ENCODE measurements around the gene TBX4. TPM values are rescaled to one million over a fixed set of nuclear protein-coding genes. Genes with fewer than 3 reads are reported as not detected.
A peak's percentile ranks its signal among the peaks of the same experiment; 100 is the strongest.

Gene TBX4
- total RNA-seq, 4 donors from 2014 or later = not detected

DNA sequence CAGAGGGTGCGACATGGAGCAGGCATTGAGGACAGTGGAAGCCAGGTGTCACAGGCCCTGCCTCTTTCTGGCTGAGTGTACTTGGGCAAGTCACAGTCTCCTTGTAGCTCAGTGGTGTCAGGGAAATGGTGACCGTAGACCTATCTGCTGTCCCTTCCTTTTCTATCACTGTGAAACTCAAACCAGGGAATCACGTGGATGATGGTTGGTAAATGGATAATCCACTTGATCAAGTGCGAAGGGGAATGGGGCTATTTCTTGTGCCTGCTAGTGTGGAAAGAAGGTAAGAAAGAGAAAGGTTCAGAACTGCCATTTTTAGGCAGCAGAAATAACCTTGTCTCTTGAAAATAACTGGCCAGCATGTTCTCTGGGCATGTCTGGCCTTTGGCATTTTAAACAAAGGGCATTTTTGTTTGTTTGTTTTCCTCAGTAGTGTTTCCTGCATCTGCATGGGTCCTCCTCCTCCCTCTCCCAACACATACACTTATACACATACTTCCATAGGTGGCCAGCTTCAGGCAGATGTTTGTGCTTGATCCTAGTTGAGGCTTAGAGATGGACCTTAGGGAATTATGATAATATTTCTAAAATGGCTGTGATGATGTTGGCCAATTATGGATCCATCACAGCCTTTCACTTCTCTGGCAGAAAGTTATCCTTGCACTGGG lies 7.1 kb downstream of the TBX4 start:
- H3K27ac ChIP-seq (replicated peaks in 1 of 4) = no peak overlapping the region
- H3K36me3 ChIP-seq = no peaks in the 10 kb centered on the region
- peaks cover 0 to 3% (median 0%) of the 10 kb centered on the region in 4 donors for H3K9me3 ChIP-seq
- WGBS = 85% methylated on average over 4 of the region's 4 CpGs
- TF ChIP-seq, protein P1, sequence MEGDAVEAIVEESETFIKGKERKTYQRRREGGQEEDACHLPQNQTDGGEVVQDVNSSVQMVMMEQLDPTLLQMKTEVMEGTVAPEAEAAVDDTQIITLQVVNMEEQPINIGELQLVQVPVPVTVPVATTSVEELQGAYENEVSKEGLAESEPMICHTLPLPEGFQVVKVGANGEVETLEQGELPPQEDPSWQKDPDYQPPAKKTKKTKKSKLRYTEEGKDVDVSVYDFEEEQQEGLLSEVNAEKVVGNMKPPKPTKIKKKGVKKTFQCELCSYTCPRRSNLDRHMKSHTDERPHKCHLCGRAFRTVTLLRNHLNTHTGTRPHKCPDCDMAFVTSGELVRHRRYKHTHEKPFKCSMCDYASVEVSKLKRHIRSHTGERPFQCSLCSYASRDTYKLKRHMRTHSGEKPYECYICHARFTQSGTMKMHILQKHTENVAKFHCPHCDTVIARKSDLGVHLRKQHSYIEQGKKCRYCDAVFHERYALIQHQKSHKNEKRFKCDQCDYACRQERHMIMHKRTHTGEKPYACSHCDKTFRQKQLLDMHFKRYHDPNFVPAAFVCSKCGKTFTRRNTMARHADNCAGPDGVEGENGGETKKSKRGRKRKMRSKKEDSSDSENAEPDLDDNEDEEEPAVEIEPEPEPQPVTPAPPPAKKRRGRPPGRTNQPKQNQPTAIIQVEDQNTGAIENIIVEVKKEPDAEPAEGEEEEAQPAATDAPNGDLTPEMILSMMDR (IDR thresholded peaks at IDR 0.05) = no peak
- TF ChIP-seq POLR2AphosphoS5 (IDR thresholded peaks at IDR 0.05) (no peak), EP300 (IDR thresholded peaks at IDR 0.05) (no peak), POLR2A (IDR thresholded peaks at IDR 0.05; ENCODE audit: low read depth) (no peak)
- intact Hi-C loops (cut with DNase I) = no loop called here
- no peak overlapping the region for H3K4me3 ChIP-seq
- H3K4me1 ChIP-seq = peaks cover 12 to 37% (median 28%) of the 10 kb centered on the region in 4 donors
- DNase-seq (ENCODE audit: extremely low spot score) = no peak
- H3K27me3 ChIP-seq = peaks cover 0 to 98% (median 49%) of the 10 kb centered on the region in 4 donors

DNA sequence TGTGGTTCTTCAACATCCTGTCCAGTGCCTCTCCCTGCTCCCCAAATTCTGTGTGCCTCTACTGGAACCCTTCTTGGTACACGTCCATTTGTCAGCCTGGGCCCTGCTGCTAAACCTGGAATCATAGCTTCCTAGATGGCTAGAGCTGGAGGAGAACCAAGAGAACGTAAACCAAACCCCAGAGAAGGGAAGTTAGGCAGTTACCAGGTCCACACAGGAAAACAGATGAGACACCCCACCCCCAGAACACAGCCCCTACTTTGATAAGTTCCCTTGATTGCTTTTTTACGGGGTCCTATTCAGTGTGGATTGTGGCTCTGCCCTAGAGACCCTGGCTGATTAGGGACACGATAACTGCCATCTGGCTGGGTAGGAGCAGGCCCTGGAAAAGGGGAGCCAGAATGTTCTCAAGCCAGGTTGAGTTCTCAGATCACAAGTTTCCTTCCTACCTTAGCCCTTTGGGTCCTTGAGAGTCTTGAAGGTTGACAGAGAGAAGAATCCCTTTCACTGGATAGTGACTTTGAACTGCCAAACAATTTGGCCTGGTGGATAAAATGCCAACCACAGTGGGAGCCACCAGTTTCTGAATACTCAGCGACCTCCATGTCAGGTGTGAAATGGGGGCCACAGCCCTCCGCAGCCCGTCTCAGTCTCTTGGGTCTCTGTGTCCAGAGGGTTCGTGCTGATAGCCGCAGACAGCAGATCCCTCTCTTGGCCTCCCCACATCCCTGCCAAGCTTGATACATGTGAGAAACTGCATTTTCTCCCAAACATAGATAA lies 7.9 kb downstream of the TBX4 start:
- WGBS = 82% methylated on average over 9 of the region's 9 CpGs
- Histone ChIP-seq H3K27me3 (peaks cover 0 to 98% (median 40%) of the 10 kb centered on the region in 4 donors), H3K4me1 (peaks cover 7 to 31% (median 22%) of the 10 kb centered on the region in 4 donors), H3K36me3 (no peaks in the 10 kb centered on the region), H3K9me3 (no peaks in the 10 kb centered on the region), H3K4me3 (no peak overlapping the region), H3K27ac (replicated peaks in 1 of 4) (no peak overlapping the region)
- intact Hi-C loops (cut with DNase I) = no loop called here
- TF ChIP-seq, protein P1 (IDR thresholded peaks at IDR 0.05) = no peak
- no peak for TF ChIP-seq POLR2AphosphoS5 (IDR thresholded peaks at IDR 0.05)
- TF ChIP-seq POLR2A (IDR thresholded peaks at IDR 0.05; ENCODE audit: low read depth) = no peak
- no peak for TF ChIP-seq EP300 (IDR thresholded peaks at IDR 0.05)
- no peak for DNase-seq (ENCODE audit: extremely low spot score)

DNA sequence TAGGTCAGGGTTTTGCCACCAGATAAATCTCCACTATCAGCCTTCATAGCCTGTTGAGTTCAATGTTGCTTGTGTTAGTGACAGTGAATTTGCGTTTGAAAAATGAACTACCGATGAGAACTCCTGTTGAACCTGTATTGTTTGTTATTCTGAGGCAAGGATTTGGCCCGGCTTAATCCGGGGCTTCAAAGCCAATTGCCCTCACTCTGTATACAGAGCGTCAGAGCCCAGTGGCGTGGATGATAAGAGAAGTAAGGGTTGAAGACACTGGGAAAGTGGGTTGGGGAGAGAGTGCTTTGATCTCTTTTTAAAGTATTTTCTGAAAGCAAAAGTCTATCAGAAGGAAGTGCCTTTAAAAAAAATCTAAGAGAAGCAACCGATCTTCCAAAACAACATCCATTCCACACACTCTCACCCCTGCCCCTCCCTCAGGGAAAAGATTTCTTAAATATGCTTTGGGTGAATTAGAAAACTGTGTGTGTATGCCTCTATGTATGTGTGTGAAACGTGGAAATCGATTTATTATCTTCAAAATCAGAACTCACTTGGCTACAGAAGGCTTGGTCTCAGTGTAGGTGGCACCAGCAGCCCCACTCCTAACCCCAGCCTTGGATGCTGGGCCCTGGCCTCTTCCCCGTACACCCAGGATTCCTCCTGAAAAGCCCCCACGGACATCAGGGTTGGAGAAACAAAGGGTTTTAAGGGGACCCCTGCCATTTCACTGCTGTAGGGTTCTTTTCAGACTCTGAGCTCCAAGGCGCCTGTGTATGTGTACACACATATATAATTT lies 8.8 kb downstream of the TBX4 start:
- TF ChIP-seq EP300 (IDR thresholded peaks at IDR 0.05) (no peak), POLR2A (IDR thresholded peaks at IDR 0.05; ENCODE audit: low read depth) (no peak), POLR2AphosphoS5 (IDR thresholded peaks at IDR 0.05) (no peak)
- TF ChIP-seq, protein P1 (IDR thresholded peaks at IDR 0.05) = no peak
- intact Hi-C loops (cut with DNase I) = no loop called here
- DNase-seq (ENCODE audit: extremely low spot score) = no peak
- no peaks in the 10 kb centered on the region for H3K36me3 ChIP-seq
- peaks cover 7 to 31% (median 22%) of the 10 kb centered on the region in 4 donors for H3K4me1 ChIP-seq
- WGBS = 50% methylated on average over 12 of the region's 12 CpGs
- H3K4me3 ChIP-seq = no peak overlapping the region
- H3K27ac ChIP-seq (replicated peaks in 1 of 4) = no peak overlapping the region
- H3K9me3 ChIP-seq = no peaks in the 10 kb centered on the region
- H3K27me3 ChIP-seq = peaks cover 0 to 89% (median 33%) of the 10 kb centered on the region in 4 donors

DNA sequence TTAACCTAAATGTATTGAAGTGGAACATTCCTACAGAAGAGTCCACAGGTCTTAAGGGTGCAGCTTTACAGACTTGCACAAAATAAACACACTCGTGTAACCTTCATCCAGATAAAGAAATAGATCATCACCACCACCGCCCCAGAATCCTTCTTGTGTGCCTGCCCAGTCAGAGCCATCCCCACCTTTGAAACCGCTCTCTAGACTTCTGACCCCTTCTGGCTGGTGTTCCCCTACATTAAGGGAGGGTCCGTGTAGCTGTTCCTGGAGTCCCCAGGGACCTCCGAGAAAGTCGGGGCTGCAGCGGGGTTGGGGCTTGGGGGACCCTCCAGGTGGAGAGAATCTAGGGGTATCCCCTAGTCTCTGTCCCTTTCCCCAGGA lies 9.4 kb downstream of the TBX4 start:
- TF ChIP-seq POLR2A (IDR thresholded peaks at IDR 0.05; ENCODE audit: low read depth) = no peak
- Histone ChIP-seq H3K4me1 (peaks cover 7 to 30% (median 22%) of the 10 kb centered on the region in 4 donors), H3K27me3 (peaks cover 0 to 83% (median 32%) of the 10 kb centered on the region in 4 donors), H3K36me3 (no peaks in the 10 kb centered on the region), H3K27ac (replicated peaks in 1 of 4) (no peak overlapping the region), H3K9me3 (no peaks in the 10 kb centered on the region), H3K4me3 (peak overlapping the region; percentile 35 to 38 (median 37))
- 37% methylated on average over 7 of the region's 7 CpGs for WGBS
- intact Hi-C loops (cut with DNase I) = no loop called here
- DNase-seq (ENCODE audit: extremely low spot score) = no peak
